EL (cell line): ENCODE measurements around the gene SDK1.

Experiments
- DNase-seq: peaks from one replicate; pipeline ENCODE4 v3.0.0-alpha.2; 2016

Gene SDK1

GRCh38 chr7:4124556-4125477 lies 823.8 kb downstream of the SDK1 start:
- DNase-seq, result no peak

GRCh38 chr7:4127909-4128560 lies 827.0 kb downstream of the SDK1 start:
- no peak for DNase-seq

DNA sequence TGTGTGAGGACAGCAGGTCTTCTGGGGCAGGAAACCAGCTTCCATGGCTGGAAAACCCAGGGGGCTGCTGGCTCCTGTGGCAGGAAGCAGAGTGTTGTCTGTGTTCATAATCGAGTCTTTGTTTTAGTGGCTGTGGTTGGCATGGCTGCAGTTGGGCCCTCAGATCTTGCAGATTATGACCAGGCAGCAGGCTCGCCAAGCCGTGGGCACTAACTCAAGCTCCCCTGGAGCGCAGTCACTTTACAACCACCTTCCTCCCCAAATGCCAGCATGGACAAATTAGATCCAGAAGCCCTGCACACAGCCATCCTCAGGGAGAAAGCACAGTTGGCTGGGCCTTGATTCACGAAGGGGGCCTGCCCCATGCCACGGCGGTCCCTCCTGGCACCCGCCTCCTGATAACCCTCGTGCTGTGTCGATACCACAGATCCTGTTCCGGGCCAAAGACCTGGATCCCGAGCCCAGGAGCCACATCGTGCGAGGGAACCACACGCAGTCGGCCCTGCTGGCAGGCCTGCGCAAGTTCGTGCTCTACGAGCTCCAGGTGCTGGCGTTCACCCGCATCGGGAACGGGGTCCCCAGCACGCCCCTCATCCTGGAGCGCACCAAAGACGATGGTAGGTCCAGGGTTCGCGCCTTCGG lies 828.5 kb downstream of the SDK1 start:
- no peak for DNase-seq

DNA sequence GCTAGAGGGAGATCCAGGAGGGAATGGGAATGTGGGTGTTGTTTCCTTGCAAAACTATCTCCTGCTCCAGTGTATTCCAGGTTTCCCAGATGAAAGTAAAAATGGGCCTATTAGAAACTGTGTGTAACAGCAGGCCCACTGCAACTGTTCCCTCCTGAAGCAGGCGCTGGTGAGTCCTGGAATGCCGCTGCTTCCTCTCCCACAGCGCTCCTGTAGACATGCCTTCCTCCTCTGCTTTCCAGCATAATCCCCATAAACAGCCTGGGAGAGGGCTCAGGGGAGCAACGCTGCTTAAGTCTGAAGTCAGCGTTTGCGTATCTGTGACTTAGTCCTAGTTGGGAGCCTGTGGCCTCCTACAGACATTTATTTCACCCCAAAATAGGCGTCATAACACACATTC lies 830.0 kb downstream of the SDK1 start:
- DNase-seq, result no peak

DNA sequence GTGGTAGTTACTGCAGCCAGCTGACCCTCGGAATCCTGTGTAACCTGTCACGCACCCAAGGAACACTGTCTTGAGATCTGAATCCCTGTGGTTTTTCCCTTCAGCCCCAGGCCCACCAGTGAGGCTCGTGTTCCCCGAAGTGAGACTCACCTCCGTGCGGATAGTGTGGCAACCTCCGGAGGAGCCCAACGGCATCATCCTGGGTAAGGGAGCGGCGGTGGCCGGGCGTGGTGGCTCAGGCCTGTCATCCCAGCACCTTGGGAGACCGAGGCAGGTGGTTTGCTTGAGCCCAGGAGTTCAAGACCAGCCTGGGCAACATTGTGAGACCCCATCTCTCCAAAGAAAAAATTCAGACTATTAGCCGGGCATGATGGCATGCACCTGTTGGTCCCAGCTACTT lies 831.2 kb downstream of the SDK1 start:
- DNase-seq, result no peak

GRCh38 chr7:4133491-4134044 lies 832.5 kb downstream of the SDK1 start:
- no peak for DNase-seq

GRCh38 chr7:4134204-4134603 lies 833.2 kb downstream of the SDK1 start:
- DNase-seq, result no peak

DNA sequence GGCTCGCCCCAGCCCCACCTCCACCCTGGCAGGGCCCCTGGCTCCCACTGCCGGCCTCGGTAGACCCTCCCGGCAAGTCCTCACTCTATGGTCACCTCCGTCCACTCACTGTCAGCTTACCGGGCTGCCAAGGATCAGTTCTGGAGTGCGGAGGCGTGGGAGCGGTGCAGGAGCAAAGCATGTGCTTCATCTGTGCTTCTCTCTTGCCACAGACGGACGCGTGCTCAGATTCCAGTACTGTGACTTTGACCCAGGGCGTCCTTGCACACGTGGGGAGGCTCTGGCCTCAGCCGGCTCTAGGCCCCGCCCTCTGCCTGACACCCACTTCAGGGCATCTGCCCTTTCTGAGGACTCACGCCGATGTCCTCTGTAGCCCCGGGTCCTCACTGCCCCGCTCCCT lies 833.6 kb downstream of the SDK1 start:
- DNase-seq, result no peak

- no peak for DNase-seq
Observed at GRCh38 chr7:4135301-4135700, 834.2 kb downstream of the SDK1 start.

DNA sequence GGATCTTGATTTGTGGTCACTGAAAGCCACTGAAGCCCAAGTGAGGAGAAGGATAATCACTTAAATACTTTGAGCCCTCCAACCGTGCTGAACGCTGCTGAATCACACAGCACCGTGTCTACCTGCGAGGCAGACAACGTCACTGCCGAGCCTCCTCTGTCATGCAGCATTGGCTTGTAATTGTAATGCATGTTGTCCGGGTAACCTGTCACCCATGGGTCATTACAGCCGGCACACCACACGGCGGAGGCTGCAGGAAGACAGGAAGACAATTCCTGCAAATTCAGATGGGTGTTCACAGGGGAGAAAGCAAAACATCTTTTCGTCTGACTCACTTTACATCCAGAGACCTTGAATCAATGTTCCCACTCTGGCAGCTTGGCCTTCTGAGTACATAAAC lies 835.0 kb downstream of the SDK1 start:
- DNase-seq, result no peak

- DNase-seq, result no peak
Observed at GRCh38 chr7:4136501-4137110, 835.6 kb downstream of the SDK1 start.

DNA sequence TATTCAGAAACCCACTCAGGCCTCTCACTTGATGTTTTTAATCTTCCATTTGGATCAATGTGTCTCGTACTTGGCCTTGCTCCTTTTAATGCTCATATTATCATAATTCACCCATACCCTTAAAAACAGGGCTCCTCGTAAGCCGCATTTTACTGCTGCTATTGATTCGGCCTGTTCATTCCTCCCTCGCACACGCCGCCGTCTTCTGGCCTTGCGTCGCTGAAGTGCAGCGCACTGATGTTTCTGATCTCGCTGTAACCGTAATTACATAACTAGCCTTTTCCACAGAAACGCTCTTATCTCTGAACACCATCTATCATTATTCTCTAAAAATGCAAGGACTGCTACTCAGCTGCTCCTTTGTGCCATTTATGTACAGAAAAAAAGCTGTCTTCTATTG lies 836.5 kb downstream of the SDK1 start:
- DNase-seq, result no peak

DNA sequence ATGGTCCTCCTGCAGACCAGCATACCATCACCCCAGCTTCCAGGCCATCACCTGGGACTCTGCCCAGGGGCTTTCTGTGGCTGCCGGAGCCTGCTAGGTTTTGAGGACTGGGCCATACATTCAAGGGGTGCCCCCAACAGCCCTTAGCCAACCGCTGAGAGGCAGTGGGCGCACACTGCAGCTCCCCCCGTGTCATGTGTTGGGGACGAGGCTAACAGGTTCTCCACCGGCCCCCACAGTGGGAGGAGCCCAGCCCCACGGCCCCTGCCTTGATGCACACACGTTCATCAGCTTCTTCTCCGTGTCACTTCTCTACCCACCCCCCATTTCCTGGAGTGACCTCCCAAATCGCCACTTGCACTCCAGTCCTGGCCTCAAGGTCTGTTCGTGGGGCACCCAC lies 837.8 kb downstream of the SDK1 start:
- no peak for DNase-seq

- no peak for DNase-seq
Observed at GRCh38 chr7:4139656-4140625, 838.9 kb downstream of the SDK1 start.

- DNase-seq, result no peak
Observed at GRCh38 chr7:4140933-4141332, 839.9 kb downstream of the SDK1 start.

DNA sequence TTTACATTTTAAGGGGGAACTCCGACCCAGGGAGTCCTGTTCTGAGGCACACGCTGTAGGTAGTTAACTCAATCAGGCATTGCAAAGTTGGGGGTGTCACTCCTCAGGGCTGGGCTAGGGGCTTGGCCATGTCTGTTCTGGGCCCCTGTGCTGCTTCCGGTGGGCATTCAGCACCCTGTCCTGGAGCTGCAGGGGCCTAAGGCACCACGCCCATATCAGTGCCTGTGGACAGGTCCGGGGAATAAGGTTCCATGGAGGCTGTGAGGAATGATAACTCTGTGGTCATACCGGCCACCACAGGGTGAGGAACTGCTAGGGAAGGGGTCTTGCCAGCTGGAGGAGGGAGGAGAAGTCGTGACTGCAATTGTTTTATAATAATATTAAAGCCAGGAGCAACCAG lies 842.0 kb downstream of the SDK1 start:
- no peak for DNase-seq

- DNase-seq, result no peak
Observed at GRCh38 chr7:4143511-4144171, 842.6 kb downstream of the SDK1 start.

DNA sequence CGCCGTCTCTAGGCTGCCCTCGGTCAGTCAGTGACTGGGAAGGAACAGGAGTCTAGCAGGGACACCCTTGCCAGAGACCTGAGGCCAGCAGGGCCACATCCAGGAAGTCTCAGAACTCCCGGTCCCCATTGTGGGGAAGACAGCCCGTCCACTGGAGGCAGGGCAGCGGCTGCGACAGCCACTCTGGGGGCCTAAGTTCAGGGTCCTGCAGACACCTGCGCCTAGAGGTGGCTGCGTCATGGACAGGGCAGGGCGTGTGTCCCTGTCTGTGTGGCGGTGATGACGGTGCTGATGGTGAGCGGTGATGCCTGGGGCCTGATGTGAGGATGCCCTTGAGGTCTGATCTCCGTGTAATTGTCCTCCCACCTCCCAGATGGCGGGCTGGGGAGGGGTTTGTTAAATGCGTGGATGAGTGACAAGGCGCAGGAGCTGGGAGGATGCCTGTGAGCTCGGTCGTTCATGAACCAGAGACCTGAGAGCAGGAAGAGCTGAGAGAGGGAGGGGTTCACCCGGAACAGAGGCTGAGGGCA lies 843.2 kb downstream of the SDK1 start:
- no peak for DNase-seq

- no peak for DNase-seq
Observed at GRCh38 chr7:4144811-4145510, 843.9 kb downstream of the SDK1 start.

DNA sequence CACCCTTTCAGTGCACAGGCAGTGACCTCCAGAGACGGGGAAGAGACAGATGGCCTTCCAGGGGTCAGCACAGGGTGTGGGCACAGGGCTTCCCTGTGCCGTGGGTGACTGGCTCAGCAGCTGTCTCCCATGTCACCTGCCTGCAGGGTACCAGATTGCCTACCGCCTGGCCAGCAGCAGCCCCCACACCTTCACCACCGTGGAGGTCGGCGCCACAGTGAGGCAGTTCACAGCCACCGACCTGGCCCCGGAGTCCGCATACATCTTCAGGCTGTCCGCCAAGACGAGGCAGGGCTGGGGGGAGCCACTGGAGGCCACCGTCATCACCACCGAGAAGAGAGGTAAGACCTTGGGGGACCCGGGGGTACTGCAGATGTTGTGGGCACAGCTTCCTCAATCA lies 844.5 kb downstream of the SDK1 start:
- no peak for DNase-seq
